Neural crest cell (in vitro differentiated cells): ENCODE measurements around the gene FAM240B. TPM values are rescaled to one million over a fixed set of nuclear protein-coding genes. Genes with fewer than 3 reads are reported as not detected.
A peak's percentile ranks its signal among the peaks of the same experiment; 100 is the strongest.

ENCODE experiments used
- DNase-seq: peaks from one replicate; pipeline ENCODE4 v3.0.0; 2021; ENCODE audit warnings: low read depth, mixed read lengths, low spot score
- H3K27ac Mint-ChIP-seq: one replicate; pipeline ENCODE4 v1.8.0; 2021; ENCODE audit warnings: mild to moderate bottlenecking, mixed read lengths; ENCODE audit not compliant: unreplicated experiment
- H3K27me3 Mint-ChIP-seq: 2 replicates; pipeline ENCODE4 v1.8.0; 2021; ENCODE audit warnings: low read depth, mild to moderate bottlenecking, mixed read lengths
- H3K36me3 Mint-ChIP-seq: 2 replicates; pipeline ENCODE4 v1.8.0; 2021; ENCODE audit warnings: low read depth, mild to moderate bottlenecking, mixed read lengths
- H3K4me1 Mint-ChIP-seq: 2 replicates; pipeline ENCODE4 v1.8.0; 2021; ENCODE audit warnings: mixed read lengths
- H3K4me3 Mint-ChIP-seq: one replicate; pipeline ENCODE4 v1.8.0; 2021; ENCODE audit warnings: mild to moderate bottlenecking, mixed read lengths
- H3K9me3 Mint-ChIP-seq: 2 replicates; pipeline ENCODE4 v1.8.0; 2021; ENCODE audit warnings: mixed read lengths
- CTCF ChIP-seq: fragments of 200-600 bp; sonication (generic); conservative IDR thresholded peaks from 2 replicates; pipeline ENCODE4 v1.5.0; 2021; ENCODE audit warnings: antibody characterized with exemption, mild to moderate bottlenecking
- total RNA-seq: library from RNA; stranded (reverse); gene quantifications from 2 replicates; pipeline ENCODE4 v1.2.1, GENCODE V29; 2021

Gene FAM240B
- total RNA-seq, 1 donor from 2014 or later, result not detected

GRCh38 chr9:38694676-38695075 is 25.3 kb downstream of the FAM240B start:
- Mint-ChIP-seq H3K4me1 (peaks cover 22% of the 10 kb centered on the region), H3K9me3 (no peaks in the 10 kb centered on the region)
- DNase-seq, result no peak

DNA sequence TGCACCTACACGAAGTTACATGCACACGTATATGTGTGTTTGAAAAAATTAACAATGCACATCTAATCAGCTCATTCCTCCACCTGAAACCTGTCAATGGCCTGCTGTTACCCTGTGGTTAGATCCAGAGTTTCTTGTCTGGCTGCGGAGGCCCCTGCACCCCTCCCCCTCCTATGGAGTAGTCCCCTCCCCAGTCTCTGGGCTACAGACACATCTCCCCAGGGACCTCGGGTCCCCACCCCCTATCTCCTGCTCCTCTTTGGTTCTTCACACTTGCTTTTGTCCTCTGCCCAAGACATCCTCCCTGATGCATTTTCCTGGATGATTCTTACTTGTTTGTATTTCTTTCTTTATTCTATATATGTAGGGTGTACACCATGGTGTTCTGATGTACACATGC is 27.2 kb downstream of the FAM240B start:
- no peak for DNase-seq
- H3K4me1 Mint-ChIP-seq, result peaks cover 34% of the 10 kb centered on the region
- no peaks in the 10 kb centered on the region for H3K27me3 Mint-ChIP-seq
- no peak overlapping the region for H3K27ac Mint-ChIP-seq
- no peak for TF ChIP-seq CTCF
- H3K4me3 Mint-ChIP-seq, result no peak overlapping the region
- H3K36me3 Mint-ChIP-seq, result no peaks in the 10 kb centered on the region
- no peaks in the 10 kb centered on the region for H3K9me3 Mint-ChIP-seq

More at GRCh38 chr9:38694676-38695075, 25.3 kb downstream of the FAM240B start:
- H3K36me3 Mint-ChIP-seq, result no peaks in the 10 kb centered on the region
- no peaks in the 10 kb centered on the region for H3K27me3 Mint-ChIP-seq
- H3K4me3 Mint-ChIP-seq, result no peak overlapping the region
- no peak for TF ChIP-seq CTCF
- H3K27ac Mint-ChIP-seq, result no peak overlapping the region

DNA sequence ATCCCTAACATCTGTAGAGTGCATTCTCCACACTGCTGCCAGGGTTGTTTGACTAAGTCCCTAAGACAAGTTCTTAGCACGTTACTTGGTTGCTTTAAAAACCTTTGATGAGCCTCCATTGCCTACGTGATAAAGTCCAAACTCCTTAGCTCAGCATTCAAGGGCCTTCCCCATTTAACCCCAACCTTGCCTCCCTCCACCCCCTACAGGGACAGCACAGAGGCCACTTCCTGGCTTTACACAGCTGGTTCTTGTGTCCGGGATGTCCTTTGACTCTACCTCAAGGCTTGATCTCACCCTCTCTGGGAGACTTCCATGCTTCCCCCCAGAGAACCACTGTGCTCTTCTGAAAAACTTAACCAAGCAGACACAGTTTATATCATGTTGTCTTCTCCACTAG is 29.4 kb downstream of the FAM240B start:
- TF ChIP-seq CTCF, result no peak

GRCh38 chr9:38689678-38690077 is 30.3 kb downstream of the FAM240B start:
- Mint-ChIP-seq H3K27me3 (no peaks in the 10 kb centered on the region), H3K27ac (peak overlapping the region; percentile 36), H3K36me3 (no peaks in the 10 kb centered on the region), H3K4me1 (peaks cover 57% of the 10 kb centered on the region), H3K4me3 (peak overlapping the region; percentile 25), H3K9me3 (no peaks in the 10 kb centered on the region)
- no peak for TF ChIP-seq CTCF
- peak; percentile 26 for DNase-seq

More for the DNA sequence above, 29.4 kb downstream of the FAM240B start:
- no peaks in the 10 kb centered on the region for H3K9me3 Mint-ChIP-seq
- no peak overlapping the region for H3K27ac Mint-ChIP-seq
- no peaks in the 10 kb centered on the region for H3K36me3 Mint-ChIP-seq
- no peak overlapping the region for H3K4me3 Mint-ChIP-seq
- no peak for DNase-seq
- H3K27me3 Mint-ChIP-seq, result no peaks in the 10 kb centered on the region
- peaks cover 51% of the 10 kb centered on the region for H3K4me1 Mint-ChIP-seq

DNA sequence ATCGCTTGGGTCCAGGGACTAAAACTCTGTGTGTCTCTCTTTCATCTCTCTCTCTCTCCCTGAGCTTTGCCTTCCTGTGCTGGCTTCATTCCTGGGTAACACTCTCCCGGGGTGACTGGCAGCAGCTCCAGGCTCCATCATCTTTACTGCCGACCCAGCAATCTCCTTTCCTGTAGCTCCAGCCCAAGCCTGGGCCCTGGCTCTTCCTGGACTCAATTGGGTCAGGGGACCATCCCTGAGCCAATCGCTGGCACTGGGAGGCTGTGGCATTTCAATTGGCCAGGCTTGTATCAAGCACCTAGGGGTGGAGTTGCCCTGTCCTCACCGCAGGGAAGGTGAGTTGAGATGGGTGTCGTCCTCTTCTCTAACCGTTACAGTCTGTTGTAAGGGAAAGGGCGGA is 31.9 kb downstream of the FAM240B start:
- Mint-ChIP-seq H3K27ac (peak overlapping the region; percentile 73), H3K27me3 (no peaks in the 10 kb centered on the region), H3K9me3 (no peaks in the 10 kb centered on the region), H3K4me1 (peaks cover 60% of the 10 kb centered on the region), H3K4me3 (no peak overlapping the region), H3K36me3 (no peaks in the 10 kb centered on the region)
- no peak for DNase-seq
- no peak for TF ChIP-seq CTCF
